GM23248 (cell line): Measurements from ENCODE around the gene PPP1R3F. TPM values are rescaled to one million over a fixed set of nuclear protein-coding genes. Genes with fewer than 3 reads are reported as not detected.

ENCODE experiments used
- DNase-seq: peaks from one replicate; pipeline ENCODE4 v3.0.0-alpha.2; 2015
- H2AFZ ChIP-seq: fragments of 200-600 bp; sonication (generic); 2 replicates; pipeline ENCODE4 v1.6.1; 2016; ENCODE audit warnings: antibody characterized with exemption
- H3F3A ChIP-seq: fragments of 200-600 bp; sonication (generic); 2 replicates; pipeline ENCODE4 v1.6.1; 2016; ENCODE audit warnings: mild to moderate bottlenecking, antibody characterized with exemption, mixed run types; ENCODE audit not compliant: insufficient read depth
- H3K27ac ChIP-seq: fragments of 200-600 bp; sonication (generic); 2 replicates; pipeline ENCODE4 v1.5.1; 2016; ENCODE audit warnings: mild to moderate bottlenecking
- H3K27me3 ChIP-seq: fragments of 200-600 bp; sonication (generic); replicated peaks from 2 replicates; pipeline ENCODE4 v1.6.1; 2016; ENCODE audit warnings: mild to moderate bottlenecking; ENCODE audit not compliant: insufficient read depth
- H3K36me3 ChIP-seq: fragments of 200-600 bp; sonication (generic); 2 replicates; pipeline ENCODE4 v1.6.1; 2016; ENCODE audit warnings: low read depth, mild to moderate bottlenecking
- H3K4me1 ChIP-seq: fragments of 200-600 bp; sonication (generic); 2 replicates; pipeline ENCODE4 v1.6.1; 2016; ENCODE audit warnings: mild to moderate bottlenecking; ENCODE audit not compliant: insufficient read depth
- H3K4me2 ChIP-seq: fragments of 200-600 bp; sonication (generic); one replicate; pipeline ENCODE4 v1.6.1; 2016; ENCODE audit warnings: mild to moderate bottlenecking; ENCODE audit not compliant: unreplicated experiment
- H3K4me3 ChIP-seq: fragments of 200-600 bp; sonication (generic); 2 replicates; pipeline ENCODE4 v1.5.1; 2016; ENCODE audit warnings: mild to moderate bottlenecking
- H3K79me2 ChIP-seq: fragments of 200-600 bp; sonication (generic); 2 replicates; pipeline ENCODE4 v1.6.1; 2016; ENCODE audit warnings: mild to moderate bottlenecking; ENCODE audit not compliant: insufficient read depth
- H3K9ac ChIP-seq: fragments of 200-600 bp; sonication (generic); 2 replicates; pipeline ENCODE4 v1.6.1; 2016; ENCODE audit warnings: mild to moderate bottlenecking
- H3K9me2 ChIP-seq: fragments of 200-600 bp; sonication (generic); 2 replicates; pipeline ENCODE4 v1.6.1; 2016; ENCODE audit warnings: mixed run types, mild to moderate bottlenecking, moderate library complexity; ENCODE audit not compliant: insufficient read depth
- H3K9me3 ChIP-seq: fragments of 200-600 bp; sonication (generic); one replicate; pipeline ENCODE4 v1.6.1; 2017; ENCODE audit warnings: low read depth
- H4K20me1 ChIP-seq: fragments of 200-600 bp; sonication (generic); 2 replicates; pipeline ENCODE4 v1.6.0; 2016; ENCODE audit not compliant: insufficient read depth
- EZH2 ChIP-seq: fragments of 200-600 bp; sonication (generic); IDR thresholded peaks from 2 replicates; pipeline ENCODE4 v1.6.1; 2018; ENCODE audit warnings: antibody characterized with exemption, mild to moderate bottlenecking; ENCODE audit not compliant: insufficient read depth, poor library complexity, severe bottlenecking
- EZH2phosphoT487 ChIP-seq: fragments of 200-600 bp; sonication (generic); IDR thresholded peaks from 2 replicates; pipeline ENCODE4 v1.6.1; 2018; ENCODE audit warnings: antibody characterized with exemption, moderate library complexity, mild to moderate bottlenecking, low read depth; ENCODE audit not compliant: insufficient read depth
- WGBS, 2 experiments: methylation state at CpG; one replicate each; pipeline ENCODE4 v1.1.6; 2015 to 2017; ENCODE audit warnings: low lambda C conversion rate in 2 of 2, low coverage in 1 of 2; ENCODE audit errors: missing lambda C conversion rate in 2 of 2; 5-methylcytosine and 5-hydroxymethylcytosine counted together
- in situ Hi-C: fragments of 300-500 bp; cut with MboI; formaldehyde crosslinking; loops from 2 replicates; pipeline ENCODE4 v1.15.0; 2020
- polyA plus RNA-seq: library from polyadenylated mRNA; unstranded; fragments of >200 nt; fragmentation: Nextera tagmentation; extraction: Ambion mirVana; gene quantifications from 2 replicates; pipeline ENCODE4 v1.2.1, GENCODE V29; 2016
- total RNA-seq: library from RNA; depleted of rRNA; stranded (reverse); fragments of >200 nt; shearing (Covaris generic); gene quantifications from 2 replicates; pipeline ENCODE4 v1.2.3, GENCODE V29; 2014

The PPP1R3F gene
- total and polyA plus RNA-seq, 2 experiments from 2014 or later = 4.4 to 10.6 TPM

DNA sequence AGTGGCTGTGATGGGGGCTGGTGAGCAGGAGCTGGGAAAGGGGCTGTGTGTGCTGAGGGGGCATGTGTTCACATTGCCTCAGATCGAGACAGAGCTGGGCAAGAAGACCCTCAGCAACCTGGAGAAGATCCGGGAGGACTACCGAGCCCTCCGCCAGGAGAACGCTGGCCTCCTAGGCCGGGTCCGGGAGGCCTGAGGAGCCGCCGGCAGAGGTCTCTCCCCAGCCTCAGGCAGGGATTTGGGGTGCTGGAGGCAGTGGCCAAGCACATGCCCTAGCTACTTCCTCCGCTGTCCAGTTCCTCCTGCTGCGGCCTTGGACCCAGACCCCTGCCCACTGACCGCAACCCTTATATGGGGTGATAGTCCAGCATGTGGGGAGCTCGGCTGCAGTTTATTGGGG is 19.5 kb upstream of the PPP1R3F start:
- in situ Hi-C loops = no loop called here
- Histone ChIP-seq H3K4me1 (no peaks in the 10 kb centered on the region), H3K79me2 (no peaks in the 10 kb centered on the region), H2AFZ (no peak overlapping the region), H3K9me3 (no peaks in the 10 kb centered on the region), H3K4me2 (no peak overlapping the region), H3K4me3 (no peak overlapping the region), H4K20me1 (no peaks in the 10 kb centered on the region), H3K27ac (no peak overlapping the region), H3F3A (no peaks in the 10 kb centered on the region), H3K27me3 (no peaks in the 10 kb centered on the region), H3K9me2 (no peaks in the 10 kb centered on the region), H3K9ac (no peak overlapping the region), H3K36me3 (no peaks in the 10 kb centered on the region)
- WGBS, 2 experiments = 91 to 100% methylated on average over 4 to 13 of the region's 13 CpGs
- DNase-seq = no peak
- TF ChIP-seq EZH2 (no peak), EZH2phosphoT487 (no peak)

DNA sequence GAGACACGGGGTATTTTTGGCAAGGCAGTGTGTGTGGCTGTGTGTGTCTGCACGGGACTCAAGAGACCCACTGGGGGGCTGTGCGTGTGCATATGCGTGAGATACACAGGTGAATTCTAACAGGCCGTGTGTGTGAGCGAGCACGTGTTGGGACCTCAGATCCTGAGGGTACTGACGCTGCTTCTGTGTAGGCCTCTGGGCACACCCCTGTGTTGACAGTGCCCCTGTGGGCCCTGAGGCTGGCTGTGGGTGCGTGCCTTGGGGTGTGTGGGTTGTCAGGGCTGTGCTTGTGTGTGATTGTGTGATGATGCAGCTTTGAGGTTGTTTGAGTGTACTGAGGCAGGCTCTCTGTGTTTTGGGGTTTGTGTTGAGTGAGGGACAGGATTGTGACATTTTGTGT is 19.0 kb upstream of the PPP1R3F start:
- Histone ChIP-seq H3K9me3 (no peaks in the 10 kb centered on the region), H3K4me1 (no peaks in the 10 kb centered on the region), H3K4me3 (no peak overlapping the region), H3K9ac (no peak overlapping the region), H3K79me2 (no peaks in the 10 kb centered on the region), H3K27ac (no peak overlapping the region), H3F3A (no peaks in the 10 kb centered on the region), H3K27me3 (no peaks in the 10 kb centered on the region), H2AFZ (no peak overlapping the region), H4K20me1 (no peaks in the 10 kb centered on the region), H3K36me3 (no peaks in the 10 kb centered on the region), H3K9me2 (no peaks in the 10 kb centered on the region), H3K4me2 (no peak overlapping the region)
- in situ Hi-C loops = no loop called here
- DNase-seq = no peak
- WGBS, 2 experiments = 84 to 87% methylated on average over 6 to 9 of the region's 9 CpGs
- TF ChIP-seq EZH2phosphoT487 (no peak), EZH2 (no peak)

DNA sequence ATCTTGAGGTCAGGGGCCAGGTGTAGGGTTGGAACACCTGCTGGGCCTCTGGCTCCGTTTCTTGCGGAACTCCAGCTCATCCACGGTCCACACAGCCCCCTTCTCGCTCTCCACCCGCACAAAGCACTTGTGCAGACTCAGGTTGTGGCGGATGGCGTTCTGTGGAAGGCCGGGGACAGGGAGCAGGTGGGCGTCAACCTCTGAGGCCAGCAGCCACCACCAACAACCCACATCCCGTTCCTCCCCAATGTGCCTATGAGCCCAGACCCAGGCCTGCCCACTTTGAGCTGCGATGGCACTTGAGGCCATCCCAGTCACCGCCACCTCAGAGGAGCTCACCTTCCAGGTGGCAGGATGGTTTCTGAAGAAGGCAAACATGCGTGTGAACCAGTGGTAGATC is 18.3 kb upstream of the PPP1R3F start:
- H2AFZ ChIP-seq = no peak overlapping the region
- no peaks in the 10 kb centered on the region for H4K20me1 ChIP-seq
- no peak for TF ChIP-seq EZH2phosphoT487
- no peak for TF ChIP-seq EZH2

GRCh38 chrX:49254639-49255038 is 15.0 kb upstream of the PPP1R3F start:
- Histone ChIP-seq H3K79me2 (no peaks in the 10 kb centered on the region), H3K27me3 (no peaks in the 10 kb centered on the region), H3K4me1 (no peaks in the 10 kb centered on the region), H3K4me3 (no peak overlapping the region), H2AFZ (no peak overlapping the region), H4K20me1 (no peaks in the 10 kb centered on the region), H3F3A (no peaks in the 10 kb centered on the region), H3K4me2 (no peak overlapping the region), H3K9ac (no peak overlapping the region), H3K27ac (no peak overlapping the region), H3K9me2 (no peaks in the 10 kb centered on the region), H3K9me3 (no peaks in the 10 kb centered on the region), H3K36me3 (no peaks in the 10 kb centered on the region)
- no peak for DNase-seq
- no peak for TF ChIP-seq EZH2
- no peak for TF ChIP-seq EZH2phosphoT487
- 94 to 100% methylated on average over 4 to 7 of the region's 7 CpGs for WGBS, 2 experiments
- in situ Hi-C loops = no loop called here

More for the DNA sequence above, 18.3 kb upstream of the PPP1R3F start:
- Histone ChIP-seq H3K9ac (no peak overlapping the region), H3K9me3 (no peaks in the 10 kb centered on the region), H3K4me1 (no peaks in the 10 kb centered on the region), H3F3A (no peaks in the 10 kb centered on the region), H3K4me2 (no peak overlapping the region), H3K27me3 (no peaks in the 10 kb centered on the region), H3K36me3 (no peaks in the 10 kb centered on the region), H3K4me3 (no peak overlapping the region), H3K27ac (no peak overlapping the region), H3K79me2 (no peaks in the 10 kb centered on the region), H3K9me2 (no peaks in the 10 kb centered on the region)
- 73 to 80% methylated on average over 3 to 13 of the region's 13 CpGs for WGBS, 2 experiments
- in situ Hi-C loops = no loop called here
- no peak for DNase-seq
